SK-N-SH (cell line): ENCODE measurements around the gene HMGN2. TPM values are rescaled to one million over a fixed set of nuclear protein-coding genes. Genes with fewer than 3 reads are reported as not detected.

ENCODE experiments used
- CTCF ChIA-PET: fragments of 300-600, 350-600 bp; formaldehyde crosslinking; extraction: SDS; loops from one replicate; lab custom pipeline; 2021; lab: Yijun Ruan, JAX
- POLR2A ChIA-PET: fragments of 350-600 bp; sonication (Branson Sonifier 250); formaldehyde crosslinking; extraction: SDS; loops from one replicate; lab custom pipeline; 2020; ENCODE audit warnings: antibody characterized with exemption, inconsistent platforms; lab: Yijun Ruan, JAX
- DNase-seq: peaks from one replicate; pipeline ENCODE4 v3.0.0; 2012
- H2AFZ ChIP-seq: fragments of 200-600 bp; sonication (generic); 2 replicates; pipeline ENCODE4 v1.8.1; 2016; ENCODE audit warnings: antibody characterized with exemption, mild to moderate bottlenecking, low read depth
- H3F3A ChIP-seq: fragments of 200-600 bp; sonication (generic); replicated peaks from 2 replicates; pipeline ENCODE3; 2016; ENCODE audit warnings: antibody characterized with exemption, mild to moderate bottlenecking; ENCODE audit not compliant: insufficient read depth
- H3K27ac ChIP-seq, 2 experiments: fragments of 200-500 bp in 1 of 2; fragments of 200-600 bp in 1 of 2; sonication (Bioruptor generic) in 1 of 2; sonication (generic), shearing (Covaris generic) in 1 of 2; 2 replicates each; pipeline versions ENCODE4 v1.5.1 to v1.6.1; 2014 to 2016; ENCODE audit warnings: low read depth in 2 of 2, inconsistent platforms in 1 of 2, low read length in 1 of 2, mild to moderate bottlenecking in 1 of 2, mixed read lengths in 1 of 2
- H3K27me3 ChIP-seq: fragments of 200-600 bp; sonication (generic), shearing (Covaris generic); 2 replicates; pipeline ENCODE4 v1.6.1; 2016; ENCODE audit warnings: mixed run types; ENCODE audit not compliant: insufficient read depth
- H3K36me3 ChIP-seq, 2 experiments: fragments of 200-500 bp in 1 of 2; fragments of 200-600 bp in 1 of 2; sonication (Bioruptor generic) in 1 of 2; sonication (generic) in 1 of 2; replicated peaks in 1 of 2; 2 replicates each; pipeline versions ENCODE3 to v1.5.1; 2014 to 2016; ENCODE audit warnings: low read length in 1 of 2, mild to moderate bottlenecking in 1 of 2; ENCODE audit not compliant: insufficient read depth in 2 of 2, control insufficient read depth in 1 of 2
- H3K4me1 ChIP-seq, 2 experiments: fragments of 200-500 bp in 1 of 2; fragments of 200-600 bp in 1 of 2; sonication (Bioruptor generic) in 1 of 2; sonication (generic), shearing (Covaris generic) in 1 of 2; 2 replicates each; pipeline versions ENCODE4 v1.5.1 to v1.6.1; 2014 to 2016; ENCODE audit warnings: low read depth in 1 of 2, low read length in 1 of 2, mixed run types in 1 of 2; ENCODE audit not compliant: insufficient read depth in 2 of 2, control insufficient read depth in 1 of 2
- H3K4me2 ChIP-seq: fragments of 200-600 bp; sonication (generic), shearing (Covaris generic); 2 replicates; pipeline ENCODE4 v1.6.1; 2017; ENCODE audit warnings: mixed run types
- H3K4me3 ChIP-seq, 2 experiments: fragments of 200-500 bp in 1 of 2; fragments of 200-600 bp in 1 of 2; sonication (Bioruptor generic) in 1 of 2; sonication (generic), shearing (Covaris generic) in 1 of 2; 2 replicates each; pipeline versions ENCODE4 v1.5.1 to v1.8.1; 2014 to 2016; ENCODE audit warnings: low read depth in 2 of 2, inconsistent platforms in 1 of 2, low read length in 1 of 2, mild to moderate bottlenecking in 1 of 2, mixed read lengths in 1 of 2, moderate library complexity in 1 of 2
- H3K79me2 ChIP-seq: fragments of 200-600 bp; sonication (generic); 2 replicates; pipeline ENCODE4 v1.8.1; 2017; ENCODE audit warnings: mild to moderate bottlenecking; ENCODE audit not compliant: insufficient read depth
- H3K9ac ChIP-seq: fragments of 200-600 bp; sonication (generic); 2 replicates; pipeline ENCODE4 v1.6.1; 2017; ENCODE audit warnings: mixed run types
- H3K9me2 ChIP-seq: fragments of 200-600 bp; sonication (generic); 2 replicates; pipeline ENCODE4 v1.6.1; 2017; ENCODE audit warnings: mixed run types
- H3K9me3 ChIP-seq: fragments of 200-600 bp; sonication (generic); 2 replicates; pipeline ENCODE4 v1.6.1; 2017; ENCODE audit warnings: mixed run types, mild to moderate bottlenecking, moderate library complexity
- H4K20me1 ChIP-seq: fragments of 200-600 bp; sonication (generic); 2 replicates; pipeline ENCODE4 v1.6.1; 2017; ENCODE audit warnings: mild to moderate bottlenecking, mixed run types; ENCODE audit not compliant: insufficient read depth
- CHD2 ChIP-seq: fragments of 150-350 bp; IDR thresholded peaks from 2 replicates; pipeline ENCODE4 v1.6.1; 2018; ENCODE audit warnings: low read length; ENCODE audit not compliant: partially characterized antibody
- ELF1 ChIP-seq: IDR thresholded peaks from 2 replicates; pipeline ENCODE4 v1.4.0; 2012
- FOXJ3 ChIP-seq: sonication (generic); formaldehyde crosslinking; IDR thresholded peaks from 2 replicates; pipeline ENCODE4 v1.5.1; 2020; ENCODE audit warnings: mild to moderate bottlenecking, missing genetic modification reagents
- FOXM1 ChIP-seq: IDR thresholded peaks from 2 replicates; pipeline ENCODE4 v1.4.0; 2012; ENCODE audit warnings: low read depth, mild to moderate bottlenecking
- GABPA ChIP-seq: IDR thresholded peaks from 2 replicates; pipeline ENCODE4 v1.4.0; 2012; ENCODE audit warnings: low read depth, mild to moderate bottlenecking
- GATA2 ChIP-seq: sonication (generic); formaldehyde crosslinking; IDR thresholded peaks from 2 replicates; pipeline ENCODE4 v1.5.0; 2020; ENCODE audit warnings: mild to moderate bottlenecking, missing genetic modification reagents
- IRF3 ChIP-seq: fragments of 150-350 bp; IDR thresholded peaks from 2 replicates; pipeline ENCODE4 v1.6.1; 2016; ENCODE audit warnings: mild to moderate bottlenecking, low read depth, low read length
- JUND ChIP-seq: IDR thresholded peaks from 2 replicates; pipeline ENCODE4 v1.4.0; 2012
- MAX ChIP-seq: IDR thresholded peaks from 2 replicates; pipeline ENCODE4 v1.4.0; 2012; ENCODE audit warnings: low read depth
- NFIC ChIP-seq: IDR thresholded peaks from 2 replicates; pipeline ENCODE4 v1.4.0; 2012; ENCODE audit warnings: borderline replicate concordance
- PBX3 ChIP-seq: IDR thresholded peaks from 2 replicates; pipeline ENCODE4; 2012
- POLR2AphosphoS5 ChIP-seq: IDR thresholded peaks from 2 replicates; pipeline ENCODE4 v1.6.1; 2012; ENCODE audit warnings: low read depth, low read length
- RCOR1 ChIP-seq: fragments of 150-350 bp; IDR thresholded peaks from 2 replicates; pipeline ENCODE4 v1.6.1; 2017; ENCODE audit warnings: antibody characterized with exemption, low read length
- REST ChIP-seq: IDR thresholded peaks from 2 replicates; pipeline ENCODE4 v1.6.1; 2012; ENCODE audit warnings: mild to moderate bottlenecking, low read depth, low read length, moderate library complexity
- RFX5 ChIP-seq: IDR thresholded peaks from 2 replicates; pipeline ENCODE4 v1.6.1; 2012; ENCODE audit warnings: mild to moderate bottlenecking, improper control_type of control experiment, low read length
- SIN3A ChIP-seq: IDR thresholded peaks from 2 replicates; pipeline ENCODE4 v1.6.1; 2012; ENCODE audit warnings: low read depth, mild to moderate bottlenecking, low read length, moderate library complexity, borderline replicate concordance
- SMC3 ChIP-seq: IDR thresholded peaks from 2 replicates; pipeline ENCODE4 v1.6.1; 2012; ENCODE audit warnings: low read depth, low read length, improper control_type of control experiment
- TAF1 ChIP-seq: IDR thresholded peaks from 2 replicates; pipeline ENCODE4 v1.6.1; 2012; ENCODE audit warnings: low read depth, mild to moderate bottlenecking, low read length, moderate library complexity, borderline replicate concordance
- YY1 ChIP-seq: IDR thresholded peaks from 2 replicates; pipeline ENCODE4 v1.4.0; 2012; ENCODE audit warnings: low read depth, mild to moderate bottlenecking
- ZBTB33 ChIP-seq: IDR thresholded peaks from 2 replicates; pipeline ENCODE4 v1.4.0; 2012; ENCODE audit warnings: low read depth, borderline replicate concordance
- WGBS: methylation state at CpG from one replicate; pipeline ENCODE4 v1.1.6; 2017; ENCODE audit warnings: low lambda C conversion rate; 5-methylcytosine and 5-hydroxymethylcytosine counted together
- polyA plus RNA-seq, 3 experiments: library from polyadenylated mRNA; depleted of rRNA; stranded (reverse); fragments of >200 nt; gene quantifications; 2 replicates each; pipeline ENCODE4 v1.2.3, GENCODE V29; 2012

Gene HMGN2
- polyA plus RNA-seq, 1 of the 3 experiments (the other 2 are of a cell fraction): 644 TPM

- TF ChIP-seq ZBTB33 (peak; percentile 90), IRF3 (no peak), FOXJ3 (CRISPR knock-in tag) (no peak), JUND (no peak), POLR2AphosphoS5 (peak; percentile 97), FOXM1 (no peak), SIN3A (0 out of 2 replicates have a peak, but pooled peaks have one; percentile 88), GABPA (peak; percentile 70), TAF1 (peak; percentile 36; the same call in 1 of the 2 replicates), MAX (peak; percentile 100), ELF1 (peak; percentile 94)
Observed at GRCh38 chr1:26431979-26432695, 40.1 kb upstream of the HMGN2 start, which contains the start of gene DHDDS (continued).

- Histone ChIP-seq H3K4me3 (peak overlapping the region; percentile 73 to 83), H3K27me3 (no peaks in the 10 kb centered on the region), H3K9me3 (no peaks in the 10 kb centered on the region)
- 4% methylated on average over 3 of the region's 3 CpGs for WGBS
- TF ChIP-seq SMC3 (no peak), NFIC (no peak), CHD2 (no peak), ELF1 (no peak), JUND (no peak), YY1 (no peak), PBX3 (no peak), RCOR1 (no peak), REST (no peak), RFX5 (no peak), GATA2 (no peak)
- TF ChIP-seq, all 33 proteins: peak for 0
- Histone ChIP-seq H2AFZ (peak overlapping the region; percentile 39), H3F3A (no peaks in the 10 kb centered on the region), H3K27ac (peak overlapping the region; percentile 59 to 79; a peak in 2 of 4 replicates), H3K36me3 (peaks cover 2 to 28% of the 10 kb centered on the region in 2 experiments), H3K4me2 (peak overlapping the region; percentile 95), H3K79me2 (peaks cover 25% of the 10 kb centered on the region), H4K20me1 (no peaks in the 10 kb centered on the region), H3K4me1 (peaks cover 7 to 8% of the 10 kb centered on the region in 2 experiments; a peak in 2 of 4 replicates), H3K9ac (peak overlapping the region; percentile 58), H3K9me2 (no peaks in the 10 kb centered on the region)
- ChIA-PET CTCF (interaction anchor here (0.6 to 4.7 kb wide), 7 partner anchors 12 to 69 kb away, joined by 3 to 51 read pairs (median 3); partner anchors contain the start of gene HMGN2), POLR2A (interaction anchor here (1.2 to 1.7 kb wide), 3 partner anchors 12 to 67 kb away, joined by 4 to 16 read pairs (median 5); partner anchors contain the start of gene HMGN2)
- no peak for DNase-seq
Observed at GRCh38 chr1:26432793-26433192, 39.4 kb upstream of the HMGN2 start.
